Measurements from ENCODE around the gene PMEPA1. TPM values are rescaled to one million over a fixed set of nuclear protein-coding genes. Genes with fewer than 3 reads are reported as not detected.

The PMEPA1 gene
- polyA plus RNA-seq, 3 donors = 15.0 to 134 (median 22.1) TPM

DNA sequence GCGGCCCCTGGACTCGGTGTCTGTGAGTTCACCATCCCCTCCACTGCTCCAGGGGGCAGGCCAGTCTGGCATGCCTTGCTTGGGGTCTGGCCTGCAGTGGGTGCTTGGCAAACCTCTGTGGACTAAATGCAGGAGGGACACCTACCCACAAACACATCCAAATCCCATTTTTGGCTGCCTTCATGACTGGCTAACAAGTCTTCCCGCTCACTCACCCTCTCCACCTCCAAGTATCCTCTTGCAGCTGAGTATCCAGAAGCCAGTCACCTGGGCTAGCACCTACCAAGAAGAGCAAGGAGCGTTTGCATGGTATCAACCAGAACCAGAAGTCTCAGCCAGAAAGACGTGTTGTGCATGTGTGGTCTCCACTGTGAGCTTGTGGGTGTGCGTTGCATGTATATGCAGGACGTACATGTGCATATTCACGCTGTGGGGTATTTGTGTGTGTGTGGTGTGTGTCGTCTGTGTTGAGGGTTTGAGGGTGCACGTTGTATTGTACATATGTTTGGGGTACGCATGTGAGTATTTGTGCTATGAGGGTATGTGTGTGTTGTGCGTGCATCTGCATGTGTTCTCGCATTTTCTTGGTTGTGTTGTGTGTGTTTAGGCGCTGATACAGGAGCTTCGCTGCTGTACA is 5.6 kb upstream of the PMEPA1 start:
- 73 to 93% (median 93%) methylated on average over 15 of the region's 15 CpGs for WGBS, 3 donors
- no peak overlapping the region for H3K27ac ChIP-seq (ENCODE audit: low read depth, low read length)

DNA sequence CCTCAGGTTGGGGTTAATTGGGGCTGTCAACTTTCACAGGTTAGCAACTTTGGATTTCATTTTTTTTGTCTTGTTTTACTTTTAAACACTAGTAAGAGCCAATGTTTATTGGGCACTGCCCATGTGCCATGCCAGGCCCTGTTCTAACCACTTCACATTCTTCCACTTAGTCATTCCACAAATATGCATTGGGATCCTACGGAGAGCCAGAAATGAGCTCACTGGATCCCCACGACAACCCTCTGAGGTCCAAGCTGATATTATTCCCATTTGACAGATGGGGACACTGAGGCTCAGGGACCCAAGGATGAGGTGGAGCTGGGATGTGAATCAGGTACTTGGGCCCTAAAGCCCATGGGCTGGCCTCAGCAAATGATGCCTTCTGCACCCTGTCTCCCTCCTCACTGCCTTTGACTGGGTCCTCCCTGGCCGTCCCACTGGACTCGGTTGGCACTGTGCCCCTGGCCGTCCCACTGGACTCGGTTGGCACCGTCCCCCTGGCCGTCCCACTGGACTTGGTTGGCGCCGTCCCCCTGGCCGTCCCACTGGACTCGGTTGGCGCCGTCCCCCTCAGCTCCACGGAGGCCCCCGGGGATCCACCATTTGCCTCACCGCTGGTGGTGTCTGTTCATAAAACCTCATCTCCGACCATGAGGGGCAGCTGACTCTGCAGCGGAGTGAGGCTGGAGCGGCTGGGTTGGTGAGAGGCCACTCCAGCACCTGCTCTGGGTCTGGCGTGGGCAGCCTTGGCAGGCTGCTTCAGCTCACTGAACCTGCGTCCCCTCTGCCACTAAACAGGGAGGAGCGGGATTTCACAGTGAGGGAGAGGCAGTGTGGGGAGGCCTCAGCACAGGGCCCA is 4.8 kb upstream of the PMEPA1 start:
- H3K27ac ChIP-seq (ENCODE audit: low read depth, low read length) = no peak overlapping the region
- WGBS, 3 donors = 84 to 89% (median 87%) methylated on average over 21 to 23 of the region's 23 CpGs

DNA sequence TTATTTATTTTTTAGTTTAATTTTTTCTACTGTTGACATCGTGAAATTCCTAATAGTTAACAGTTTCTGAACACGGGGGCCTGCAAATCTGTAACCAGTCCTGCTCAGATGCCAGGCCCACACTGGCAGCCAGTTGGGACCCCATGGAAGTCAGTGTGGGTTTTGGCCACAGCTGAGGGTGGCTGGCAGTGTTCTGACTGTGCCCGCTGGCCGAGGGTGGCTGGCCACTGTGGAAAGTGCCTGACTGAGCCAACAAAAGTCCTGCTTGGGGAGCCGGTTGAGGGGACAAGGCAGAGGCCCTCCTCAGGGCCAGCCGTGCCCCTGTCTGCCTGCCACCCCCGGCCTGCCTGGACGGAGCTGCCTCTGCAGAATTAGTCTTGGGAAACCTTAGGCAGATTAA is 4.1 kb upstream of the PMEPA1 start:
- H3K27ac ChIP-seq (ENCODE audit: low read depth, low read length) = no peak overlapping the region
- WGBS, 3 donors = 62 to 84% (median 80%) methylated on average over 8 of the region's 8 CpGs

DNA sequence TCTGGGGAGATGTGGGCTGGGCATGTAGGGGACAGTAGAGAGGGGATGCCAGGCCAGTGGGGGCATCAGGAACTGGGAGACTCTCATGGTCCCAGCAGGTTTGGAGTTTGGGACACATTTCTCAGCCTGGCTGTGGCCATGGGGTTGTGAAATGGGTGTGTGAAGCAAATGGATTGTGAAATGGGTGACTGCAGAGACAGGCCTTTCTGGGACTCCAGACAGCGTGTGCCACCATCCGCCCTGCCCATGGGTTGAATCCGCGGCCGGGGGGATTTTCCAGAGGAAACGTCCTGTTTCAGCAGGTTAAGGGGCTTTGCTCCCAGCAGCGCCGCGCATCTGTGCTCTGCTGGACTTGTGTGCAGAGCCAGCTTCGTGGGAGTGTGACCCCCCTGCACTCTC is 3.7 kb upstream of the PMEPA1 start:
- 58 to 84% (median 59%) methylated on average over 10 of the region's 10 CpGs for WGBS, 3 donors
- H3K27ac ChIP-seq (ENCODE audit: low read depth, low read length) = no peak overlapping the region

DNA sequence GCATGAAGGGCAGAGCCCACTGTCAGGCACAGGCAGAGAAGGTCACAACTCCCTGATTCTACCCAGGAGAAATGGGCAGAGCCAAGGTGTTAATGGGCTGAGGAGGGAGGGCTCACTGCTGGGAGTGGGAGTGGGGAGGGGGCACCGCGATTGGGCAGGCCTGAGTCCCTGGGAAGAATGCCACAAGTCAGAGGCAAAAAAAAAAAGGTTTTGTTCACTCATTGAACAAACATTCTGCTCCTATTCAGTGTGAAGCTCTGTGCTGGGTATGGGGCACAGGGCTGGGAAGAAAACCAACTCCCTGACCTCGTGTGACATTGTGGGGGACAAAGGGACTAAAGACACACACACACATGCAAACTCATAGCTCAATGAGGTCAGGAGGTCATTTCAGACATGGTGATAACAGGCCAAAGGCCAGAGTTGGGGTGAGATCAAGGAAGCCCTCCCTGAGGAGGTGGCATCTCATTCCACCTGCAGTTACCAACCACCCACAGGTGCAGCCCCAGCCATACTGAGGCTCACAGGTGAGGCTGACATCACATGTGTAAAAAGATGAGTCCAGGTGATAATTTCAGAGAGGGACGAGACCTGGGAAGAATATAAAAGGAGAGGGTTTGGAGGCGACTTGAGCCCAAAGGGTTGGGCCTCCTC is 3.2 kb upstream of the PMEPA1 start:
- 52 to 73% (median 67%) methylated on average over 5 of the region's 5 CpGs for WGBS, 3 donors
- H3K27ac ChIP-seq (ENCODE audit: low read depth, low read length) = no peak overlapping the region

DNA sequence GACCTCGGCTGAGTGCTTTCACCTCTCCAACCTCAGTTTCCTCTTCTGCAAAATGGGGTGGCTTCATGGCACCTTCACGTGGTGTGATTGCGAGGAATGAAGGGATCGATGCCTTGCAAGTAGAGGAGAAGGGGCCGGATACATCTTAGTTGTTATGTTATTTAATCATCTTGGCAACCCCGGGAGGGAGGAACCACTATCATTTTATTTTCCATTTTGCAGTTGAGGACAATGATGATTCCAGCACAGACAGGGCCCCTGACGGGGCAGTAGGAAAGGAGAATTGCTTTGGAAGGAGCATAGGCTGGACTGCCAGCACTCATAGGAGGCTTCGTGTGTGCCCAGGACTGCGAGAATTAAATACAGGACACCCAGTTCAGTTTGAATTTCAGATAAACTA is 2.5 kb upstream of the PMEPA1 start:
- WGBS, 3 donors = 69 to 76% (median 75%) methylated on average over 9 of the region's 9 CpGs
- H3K27ac ChIP-seq (ENCODE audit: low read depth, low read length) = no peak overlapping the region

DNA sequence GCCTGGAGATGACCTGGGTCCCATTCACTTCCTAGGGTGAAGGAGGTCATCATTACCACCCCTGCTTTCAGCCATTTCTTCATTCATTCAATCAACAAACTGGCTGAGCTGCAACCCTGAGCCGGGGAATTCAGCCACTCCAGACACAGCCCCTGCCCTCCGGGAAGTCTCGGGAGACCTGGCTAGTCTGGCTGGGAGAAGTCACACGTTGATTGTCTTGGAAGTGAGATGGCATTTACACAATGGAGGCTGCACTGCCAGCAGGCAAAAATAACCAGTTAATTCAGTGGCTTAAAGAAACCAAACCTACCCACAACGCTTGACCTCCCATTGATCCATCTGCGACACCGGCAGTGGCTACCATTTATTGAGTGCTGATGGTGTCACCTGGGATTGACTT is 2.0 kb upstream of the PMEPA1 start:
- WGBS, 3 donors = 75 to 80% (median 79%) methylated on average over 7 of the region's 7 CpGs
- no peak overlapping the region for H3K27ac ChIP-seq (ENCODE audit: low read depth, low read length)

DNA sequence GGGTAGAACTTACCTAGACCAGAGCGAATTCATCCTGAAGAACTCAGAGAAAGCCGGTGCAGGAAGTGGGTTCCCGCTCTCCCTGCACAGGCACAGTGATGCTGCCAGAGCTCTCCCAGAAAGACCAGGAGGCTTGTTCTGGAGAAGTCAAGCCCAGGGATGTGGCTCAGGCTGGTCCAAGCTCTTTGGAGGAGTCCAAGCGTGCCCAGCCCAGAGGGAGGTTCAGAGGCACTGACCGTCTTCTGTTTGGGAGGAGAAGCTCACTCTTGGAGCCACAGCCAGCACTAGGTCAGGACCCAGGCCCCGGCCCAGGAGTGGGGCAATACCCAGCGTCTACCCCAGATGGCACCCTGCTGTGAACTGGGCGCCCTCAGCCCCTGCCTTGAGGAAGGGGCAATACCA is 1.5 kb upstream of the PMEPA1 start:
- 66 to 79% (median 67%) methylated on average over 8 of the region's 8 CpGs for WGBS, 3 donors
- no peak overlapping the region for H3K27ac ChIP-seq (ENCODE audit: low read depth, low read length)

DNA sequence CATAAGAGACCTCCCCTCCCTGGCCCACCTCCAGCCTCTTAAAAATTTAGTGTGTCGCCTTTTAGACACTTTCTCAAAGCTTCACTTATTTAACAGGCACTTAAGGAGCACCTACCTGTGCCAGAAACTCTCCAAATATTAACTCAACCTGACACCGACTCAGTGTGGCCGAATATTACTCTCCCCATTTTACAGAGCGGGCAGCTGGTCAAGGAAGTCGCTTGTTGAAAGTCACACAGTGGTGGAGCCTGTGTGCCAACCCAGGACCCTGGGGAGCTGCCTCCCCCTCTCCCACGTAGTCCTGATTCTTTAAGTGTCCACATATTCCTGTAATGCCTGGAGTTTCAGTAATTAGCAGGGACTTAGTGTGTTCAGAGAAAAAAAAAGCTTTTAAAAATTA is 1.0 kb upstream of the PMEPA1 start:
- no peak overlapping the region for H3K27ac ChIP-seq (ENCODE audit: low read depth, low read length)
- 13 to 31% (median 24%) methylated on average over 6 of the region's 6 CpGs for WGBS, 3 donors

DNA sequence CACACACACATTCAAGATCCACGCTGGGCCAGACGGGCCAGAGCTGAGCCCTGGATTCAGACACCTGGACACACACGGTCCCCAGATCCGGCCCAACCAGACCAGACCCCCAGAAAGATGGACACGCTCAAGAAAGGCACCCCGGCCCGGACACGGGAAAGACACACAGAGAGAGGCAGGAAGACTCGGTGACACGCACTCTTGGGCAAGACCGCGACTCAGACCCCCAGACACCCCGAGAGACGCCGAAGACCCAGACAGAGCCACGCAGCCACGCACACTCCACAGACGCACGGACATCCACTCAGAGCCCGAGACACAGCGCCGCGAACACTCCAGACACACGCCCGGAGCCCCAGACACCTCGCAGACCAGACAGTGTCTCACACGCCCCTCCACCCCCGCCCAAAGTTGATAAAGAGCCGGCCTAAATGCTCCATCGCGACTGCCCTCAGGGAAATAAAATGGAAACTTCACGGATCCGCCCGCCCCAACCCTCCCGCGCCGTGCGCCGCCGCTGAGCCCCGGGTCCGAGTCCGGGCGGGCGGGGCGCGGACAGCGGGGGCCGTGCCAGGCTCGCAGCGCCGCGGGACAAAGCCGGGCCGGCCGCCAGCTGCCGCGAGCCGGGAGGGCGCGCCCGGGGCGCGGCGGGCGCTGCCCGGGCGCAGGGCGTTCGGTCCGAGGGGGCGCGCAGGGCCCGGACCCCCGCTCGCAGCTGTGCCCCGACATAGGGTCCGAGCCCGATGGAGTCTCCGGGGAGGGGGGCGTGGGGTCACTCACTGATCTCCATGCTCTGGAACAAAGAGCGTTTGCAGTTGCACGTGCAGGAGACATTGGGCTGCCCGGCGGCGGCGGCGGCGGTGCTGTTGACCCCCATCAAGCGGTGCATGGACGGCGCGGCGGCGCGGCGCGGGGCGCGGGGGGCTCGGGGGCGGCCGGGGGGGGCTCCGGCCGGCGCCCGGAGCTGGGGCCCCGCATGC is 831 bp downstream of the PMEPA1 start:
- 4 to 6% (median 6%) methylated on average over 69 to 107 of the region's 108 CpGs for WGBS, 3 donors
- peak overlapping the region; percentile 62 for H3K27ac ChIP-seq (ENCODE audit: low read depth, low read length)

DNA sequence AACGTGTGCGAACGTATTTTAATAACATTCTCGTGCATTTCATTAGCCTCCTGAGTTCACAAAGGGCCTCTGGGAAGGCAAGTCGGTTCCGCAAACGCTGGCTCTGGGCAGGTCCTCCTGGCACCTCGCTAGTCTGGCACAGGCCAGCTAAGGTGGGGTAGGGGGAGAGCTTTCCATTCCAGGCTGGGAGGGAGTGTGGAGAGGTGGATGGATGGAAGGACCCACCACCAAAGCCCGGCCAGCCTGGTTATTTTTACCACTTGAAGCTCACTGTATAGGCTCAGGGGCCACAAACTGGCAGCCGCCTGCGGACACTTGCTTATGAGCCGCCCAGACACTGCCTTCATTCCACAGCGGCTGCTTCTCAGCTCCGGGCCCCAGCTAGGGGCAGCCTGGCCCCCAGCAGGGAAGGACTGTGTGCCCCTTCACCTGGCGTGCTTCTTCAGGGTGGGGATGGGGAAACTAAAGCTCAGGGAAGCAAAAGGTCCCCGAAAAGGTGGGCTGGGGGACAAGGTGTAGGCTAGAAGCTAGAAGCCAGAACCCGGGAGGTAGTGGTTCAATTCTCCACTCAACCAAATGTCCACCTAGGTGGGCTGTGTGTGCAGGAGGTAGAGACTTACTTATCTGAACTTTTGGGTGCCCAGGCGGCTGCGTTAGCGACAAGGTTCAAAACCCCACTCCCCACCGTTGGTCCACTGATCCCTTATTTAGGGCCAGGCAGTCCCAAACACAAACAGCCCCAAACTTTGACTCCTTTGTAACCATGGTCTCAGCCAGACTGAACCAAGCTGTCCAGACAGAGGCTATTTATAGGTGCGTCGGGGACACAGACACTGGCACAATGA is 1.7 kb downstream of the PMEPA1 start:
- 61 to 74% (median 64%) methylated on average over 23 of the region's 23 CpGs for WGBS, 3 donors

DNA sequence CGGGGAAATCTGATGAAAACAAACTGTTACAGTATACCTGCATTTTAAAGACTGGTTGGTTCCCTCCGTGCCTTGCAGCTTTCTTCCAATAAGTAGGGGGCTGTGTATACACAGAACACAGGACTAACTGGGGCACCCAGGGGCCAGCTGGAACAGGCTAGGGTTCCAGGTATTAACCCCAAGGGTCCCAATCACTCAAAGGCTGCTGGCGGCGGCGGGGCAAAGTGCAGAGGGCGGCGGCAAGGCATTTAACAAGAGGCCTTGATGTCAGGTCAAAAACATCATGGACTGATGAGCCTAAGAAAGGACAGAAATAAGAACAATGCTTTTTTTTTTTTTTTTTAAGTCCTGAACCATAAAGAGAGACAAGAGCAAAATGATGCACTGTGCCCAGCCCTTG is 2.5 kb downstream of the PMEPA1 start:
- WGBS, 3 donors = 69 to 73% (median 71%) methylated on average over 7 of the region's 7 CpGs
- no peak overlapping the region for H3K27ac ChIP-seq (ENCODE audit: low read depth, low read length)

More for the DNA sequence above, 1.7 kb downstream of the PMEPA1 start:
- H3K27ac ChIP-seq (ENCODE audit: low read depth, low read length) = peak overlapping the region; percentile 62

DNA sequence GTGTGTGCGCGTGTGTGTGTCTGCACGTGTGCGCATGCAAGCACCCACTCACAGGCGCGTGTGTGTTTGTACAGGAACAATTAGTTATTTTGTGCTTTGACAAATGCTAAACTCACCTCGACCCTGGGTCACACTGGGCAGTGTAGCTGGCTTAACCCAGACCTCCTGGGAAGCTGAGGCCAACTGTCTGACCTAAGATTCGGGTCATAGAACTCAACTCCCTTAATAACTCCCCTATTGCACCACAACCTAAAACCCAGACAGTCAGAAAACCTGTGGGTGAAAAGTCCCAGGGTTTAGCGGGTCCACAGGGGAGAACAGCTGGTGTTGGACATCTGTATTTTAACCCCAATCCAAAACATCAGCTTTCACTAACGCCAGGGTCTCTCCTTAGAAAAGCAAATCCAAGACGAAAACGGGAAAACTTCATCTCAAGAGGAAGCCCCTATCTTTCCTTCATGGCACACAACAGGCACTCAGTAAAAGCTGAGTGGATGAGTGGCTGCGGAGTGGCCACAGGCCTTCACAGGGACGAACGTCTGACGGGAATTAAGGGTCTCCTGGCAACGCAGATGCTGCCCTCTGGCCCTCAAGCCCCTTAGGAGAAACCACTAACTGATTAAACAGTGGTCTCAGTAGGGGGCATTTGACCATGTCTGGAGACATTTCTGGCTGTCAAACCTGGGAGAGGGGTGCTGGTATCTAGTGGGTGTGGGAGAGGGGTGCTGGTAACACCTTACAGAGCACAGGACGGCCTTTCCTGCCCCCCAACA is 4.5 kb downstream of the PMEPA1 start:
- WGBS, 3 donors = 64 to 78% (median 70%) methylated on average over 18 of the region's 18 CpGs

DNA sequence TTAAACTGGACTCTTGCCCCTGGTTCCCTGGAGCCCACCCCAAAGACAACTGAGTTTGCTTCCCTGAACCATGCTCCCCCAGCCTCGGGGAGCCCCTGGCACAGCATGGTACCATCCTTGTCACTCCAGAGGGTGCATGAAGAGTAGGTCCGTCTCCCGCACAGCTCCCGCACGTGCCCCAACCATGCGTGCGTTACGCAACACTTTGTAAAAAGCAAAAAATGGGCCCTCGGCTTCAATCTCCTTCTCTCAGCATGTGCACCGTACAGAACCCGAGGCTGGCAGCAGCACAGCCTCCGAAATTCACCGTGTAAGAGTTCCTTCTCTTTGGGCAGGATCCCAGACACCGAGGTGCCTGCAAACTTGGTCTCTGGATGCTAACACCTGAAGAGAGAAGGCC is 5.6 kb downstream of the PMEPA1 start:
- WGBS, 3 donors = 69 to 74% (median 72%) methylated on average over 14 of the region's 14 CpGs
- H3K27ac ChIP-seq (ENCODE audit: low read depth, low read length) = no peak overlapping the region

More for the DNA sequence above, 4.5 kb downstream of the PMEPA1 start:
- no peak overlapping the region for H3K27ac ChIP-seq (ENCODE audit: low read depth, low read length)

DNA sequence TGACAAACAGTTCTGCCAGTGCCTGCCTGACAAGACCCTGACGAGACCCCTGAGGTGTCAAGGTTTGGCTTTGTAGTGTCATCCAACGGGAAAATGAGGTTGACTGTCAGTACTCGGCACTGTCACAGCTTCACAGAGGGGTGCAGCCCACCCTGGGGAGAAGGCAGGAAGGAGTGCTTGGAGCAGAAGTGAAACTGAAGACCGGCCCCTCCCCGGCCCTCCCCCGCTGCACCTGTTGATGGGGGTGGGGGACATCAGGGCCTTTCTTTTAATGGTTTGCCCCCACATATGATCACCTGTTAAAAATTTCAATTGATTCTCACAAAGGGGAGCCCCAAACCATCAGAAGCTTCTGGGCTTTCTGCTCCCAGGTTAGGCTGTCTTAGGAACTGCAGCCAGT is 6.8 kb downstream of the PMEPA1 start:
- 68 to 89% (median 80%) methylated on average over 6 of the region's 6 CpGs for WGBS, 3 donors
- H3K27ac ChIP-seq (ENCODE audit: low read depth, low read length) = no peak overlapping the region

DNA sequence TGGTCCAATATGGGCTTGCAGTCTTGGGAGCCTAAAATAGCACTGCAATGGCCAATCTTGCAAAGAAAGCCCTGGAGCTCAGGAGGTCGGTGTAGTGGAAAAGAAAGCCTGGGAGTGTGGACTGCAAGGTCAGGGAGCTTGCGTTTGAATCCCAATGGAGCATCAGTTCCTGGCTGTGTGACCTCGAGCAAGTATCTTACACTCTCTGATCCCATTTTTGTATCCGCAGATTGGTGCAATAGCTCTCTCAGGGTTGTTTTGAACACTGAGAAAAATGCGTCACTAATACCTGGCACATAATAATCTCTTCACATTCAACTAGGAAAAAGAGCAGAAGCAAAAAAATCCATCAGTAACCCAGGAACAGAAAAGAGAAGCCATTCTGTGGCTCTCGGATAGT is 7.3 kb downstream of the PMEPA1 start:
- 77 to 79% (median 79%) methylated on average over 6 of the region's 6 CpGs for WGBS, 3 donors
- H3K27ac ChIP-seq (ENCODE audit: low read depth, low read length) = no peak overlapping the region

DNA sequence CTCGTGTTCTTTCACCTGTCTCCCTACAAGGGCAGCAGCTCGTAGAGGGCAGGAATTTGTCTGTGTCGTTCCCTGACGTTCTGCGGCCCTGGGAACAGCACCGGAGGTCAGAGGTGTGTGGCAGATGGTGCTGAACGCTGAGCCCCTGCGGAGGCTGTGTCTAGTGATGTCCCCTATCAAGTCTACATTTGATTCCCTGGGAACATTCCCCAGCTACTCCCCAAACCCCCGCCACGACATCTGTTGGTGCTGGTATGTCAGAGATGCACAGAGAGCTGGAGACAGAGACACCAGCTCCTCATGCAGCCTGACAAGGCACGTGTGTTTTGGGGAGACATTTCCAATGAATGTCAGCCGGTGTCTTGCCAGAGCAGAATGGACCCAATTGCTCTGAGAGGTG is 7.7 kb downstream of the PMEPA1 start:
- 69 to 82% (median 82%) methylated on average over 12 of the region's 12 CpGs for whole genome bisulfite sequencing, 3 donors
- H3K27ac ChIP-seq (ENCODE audit: low read depth, low read length) = no peak overlapping the region
